Liver (tissue), 9 donors: ENCODE data around the gene PPP2R3B. TPM values are rescaled to one million over a fixed set of nuclear protein-coding genes. Genes with fewer than 3 reads are reported as not detected.

ENCODE experiments used
- DNase-seq: peaks from one replicate; pipeline ENCODE4 v3.0.0-alpha.2; 2017; ENCODE audit warnings: low spot score
- H3K27ac ChIP-seq, 2 donors: one replicate each; pipeline ENCODE4 v1.7.0; 2013; ENCODE audit warnings: inconsistent platforms in 2 of 2, low read length in 2 of 2, control low read depth in 1 of 2, low read depth in 1 of 2, mild to moderate bottlenecking in 1 of 2
- H3K27me3 ChIP-seq, 4 donors: one replicate each; pipeline versions ENCODE4 v1.6.1 to v1.7.0; 2013; ENCODE audit warnings: low read length in 3 of 4, inconsistent platforms in 1 of 4, mild to moderate bottlenecking in 1 of 4, moderate library complexity in 1 of 4; ENCODE audit not compliant: control insufficient read depth in 4 of 4, insufficient read depth in 4 of 4
- H3K36me3 ChIP-seq, 4 donors: one replicate each; pipeline versions ENCODE4 v1.6.1 to v1.7.0; 2013; ENCODE audit warnings: low read length in 3 of 4, mild to moderate bottlenecking in 3 of 4, low read depth in 1 of 4, moderate library complexity in 1 of 4; ENCODE audit not compliant: control insufficient read depth in 4 of 4, insufficient read depth in 3 of 4
- H3K4me1 ChIP-seq, 4 donors: one replicate each; pipeline versions ENCODE4 v1.6.1 to v1.7.0; 2013; ENCODE audit warnings: low read length in 3 of 4, mild to moderate bottlenecking in 3 of 4, moderate library complexity in 1 of 4; ENCODE audit not compliant: control insufficient read depth in 4 of 4, insufficient read depth in 4 of 4
- H3K4me3 ChIP-seq, 3 donors: one replicate each; pipeline versions ENCODE4 v1.6.1 to v1.7.0; 2013; ENCODE audit warnings: low read length in 3 of 3, control low read depth in 1 of 3, low read depth in 1 of 3, mild to moderate bottlenecking in 1 of 3
- H3K9ac ChIP-seq, 2 donors: one replicate each; pipeline ENCODE4 v1.7.0; 2013; ENCODE audit warnings: low read length in 2 of 2, mild to moderate bottlenecking in 2 of 2, moderate library complexity in 2 of 2, control low read depth in 1 of 2, low read depth in 1 of 2
- H3K9me3 ChIP-seq, 4 donors: one replicate each; pipeline versions ENCODE4 v1.6.1 to v1.7.0; 2013; ENCODE audit warnings: low read length in 3 of 4; ENCODE audit not compliant: control insufficient read depth in 4 of 4
- ATF3 ChIP-seq: IDR thresholded peaks from 2 replicates; pipeline ENCODE4 v1.6.1; 2016; ENCODE audit warnings: antibody characterized with exemption
- CTCF ChIP-seq: fragments of 150-350 bp; IDR thresholded peaks from 2 replicates; pipeline ENCODE4 v1.5.1; 2017; ENCODE audit warnings: improper control_type of control experiment, low read depth, low read length; ENCODE audit not compliant: missing input control
- EGR1 ChIP-seq, 2 donors: IDR thresholded peaks; 2 replicates each; pipeline ENCODE4 v1.6.1; 2016 to 2018; ENCODE audit warnings: antibody characterized with exemption in 2 of 2, low read depth in 2 of 2
- FOXA1 ChIP-seq: IDR thresholded peaks from 2 replicates; pipeline ENCODE4 v1.6.1; 2016; ENCODE audit warnings: antibody characterized with exemption
- FOXA2 ChIP-seq: IDR thresholded peaks from 2 replicates; pipeline ENCODE4 v1.6.1; 2016; ENCODE audit warnings: antibody characterized with exemption
- HNF4G ChIP-seq: IDR thresholded peaks from 2 replicates; pipeline ENCODE4 v1.6.1; 2016; ENCODE audit warnings: antibody characterized with exemption
- JUND ChIP-seq, 2 donors: IDR thresholded peaks; 2 replicates each; pipeline ENCODE4 v1.6.1; 2016; ENCODE audit warnings: antibody characterized with exemption in 2 of 2
- MAX ChIP-seq: IDR thresholded peaks from 2 replicates; pipeline ENCODE4 v1.6.1; 2016; ENCODE audit warnings: antibody characterized with exemption
- NR2F2 ChIP-seq: IDR thresholded peaks from 2 replicates; pipeline ENCODE4 v1.6.1; 2016; ENCODE audit warnings: antibody characterized with exemption
- RAD21 ChIP-seq, 2 donors: IDR thresholded peaks; 2 replicates each; pipeline ENCODE4 v1.6.1; 2016; ENCODE audit warnings: antibody characterized with exemption in 2 of 2, mild to moderate bottlenecking in 2 of 2
- REST ChIP-seq: IDR thresholded peaks from 2 replicates; pipeline ENCODE4 v1.6.1; 2016; ENCODE audit warnings: antibody characterized with exemption, mild to moderate bottlenecking
- RXRA ChIP-seq, 2 donors: IDR thresholded peaks; 2 replicates each; pipeline ENCODE4 v1.6.1; 2017 to 2018; ENCODE audit warnings: antibody characterized with exemption in 2 of 2, mild to moderate bottlenecking in 1 of 2
- SP1 ChIP-seq: IDR thresholded peaks from 2 replicates; pipeline ENCODE4 v1.6.1; 2018; ENCODE audit warnings: antibody characterized with exemption, mild to moderate bottlenecking
- YY1 ChIP-seq: IDR thresholded peaks from 2 replicates; pipeline ENCODE4 v1.6.1; 2016; ENCODE audit warnings: antibody characterized with exemption, mild to moderate bottlenecking
- WGBS: extraction: QIAGEN DNeasy Blood & Tissue Kit; methylation state at CpG from one replicate; pipeline ENCODE4 v1.1.7; 2013; 5-methylcytosine and 5-hydroxymethylcytosine counted together
- polyA plus RNA-seq, 2 donors: library from polyadenylated mRNA; stranded (reverse) in 1 of 2; unstranded in 1 of 2; fragments of 200-250 nt in 1 of 2; fragments of >200 nt in 1 of 2; fragmentation: Nextera tagmentation in 1 of 2; extraction: Ambion mirVana in 1 of 2; gene quantifications; one replicate each; pipeline versions ENCODE4 v1.2.1 to v1.2.3, GENCODE V29; 2013 to 2015
- total RNA-seq, 2 donors: library from RNA; depleted of rRNA; stranded (reverse); fragments of >200 nt; gene quantifications; one replicate each; pipeline ENCODE4 v1.2.3, GENCODE V29; 2014
- donor health status: healthy.
- donor health status: healthy.
- donor health status: healthy.
- donor health status: healthy.
- donor health status: healthy.

The PPP2R3B gene
- total and polyA plus RNA-seq, 4 donors = 1.2 to 8.2 (median 4.3) TPM

- TF ChIP-seq CTCF (no peak), EGR1 (IDR thresholded peaks at IDR 0.05; ENCODE audit: low read depth in 2 of 2) (no peak), RXRA (IDR thresholded peaks at IDR 0.05) (no peak)
Observed at GRCh38 chrX:402857-403256, 16.1 kb upstream of the PPP2R3B start (continued).

GRCh38 chrX:400258-400657 is 13.6 kb upstream of the PPP2R3B start:
- H3K9ac ChIP-seq = no peak overlapping the region
- no peak overlapping the region for H3K4me3 ChIP-seq
- no peak overlapping the region for H3K27ac ChIP-seq
- no peak for DNase-seq
- 88% methylated on average over 15 of the region's 15 CpGs for WGBS
- no peaks in the 10 kb centered on the region for H3K36me3 ChIP-seq
- no peaks in the 10 kb centered on the region for H3K9me3 ChIP-seq
- TF ChIP-seq MAX = no peak
- TF ChIP-seq YY1 = no peak
- TF ChIP-seq JUND (IDR thresholded peaks at IDR 0.05) = no peak
- no peak for TF ChIP-seq FOXA2
- no peak for TF ChIP-seq CTCF
- TF ChIP-seq HNF4G = no peak
- TF ChIP-seq NR2F2 = no peak
- no peak for TF ChIP-seq REST
- TF ChIP-seq RXRA (IDR thresholded peaks at IDR 0.05) = no peak
- TF ChIP-seq EGR1 (IDR thresholded peaks at IDR 0.05; ENCODE audit: low read depth in 2 of 2) = no peak
- no peak for TF ChIP-seq RAD21 (IDR thresholded peaks at IDR 0.05)
- TF ChIP-seq FOXA1 = no peak
- no peak for TF ChIP-seq ATF3
- no peaks in the 10 kb centered on the region for H3K27me3 ChIP-seq
- H3K4me1 ChIP-seq = no peaks in the 10 kb centered on the region

- TF ChIP-seq SP1 = peak; percentile 31
- peak; percentile 92 for TF ChIP-seq NR2F2
- TF ChIP-seq YY1 = no peak
- TF ChIP-seq RXRA (IDR thresholded peaks at IDR 0.05) = peak; percentile 38 to 63
- H3K27ac ChIP-seq = no peak overlapping the region
- H3K4me1 ChIP-seq = no peaks in the 10 kb centered on the region
- 52% methylated on average over 20 of the region's 20 CpGs for WGBS
- no peak overlapping the region for H3K4me3 ChIP-seq
- no peaks in the 10 kb centered on the region for H3K36me3 ChIP-seq
- H3K9me3 ChIP-seq = no peaks in the 10 kb centered on the region
- H3K9ac ChIP-seq = no peak overlapping the region
- H3K27me3 ChIP-seq = no peaks in the 10 kb centered on the region
- DNase-seq = no peak
Observed at GRCh38 chrX:397575-397974, 10.9 kb upstream of the PPP2R3B start.
